Mucosa of descending colon (tissue), 3 donors: ENCODE measurements around the gene PCGF1. TPM values are rescaled to one million over a fixed set of nuclear protein-coding genes. Genes with fewer than 3 reads are reported as not detected.
A peak's percentile ranks its signal among the peaks of the same experiment; 100 is the strongest.

ENCODE experiments used
- ATAC-seq: fragments of 200-7000 bp; cut with Tn5 transposase; one replicate; pipeline ENCODE4 v1.9.1; 2020; ENCODE audit warnings: mild to moderate bottlenecking, moderate library complexity
- DNase-seq, 3 donors: peaks; one replicate each; pipeline ENCODE4 v3.0.0-alpha.2; 2020
- H3K36me3 ChIP-seq: fragments of 200-600 bp; one replicate; pipeline ENCODE4 v1.8.0; 2021; ENCODE audit warnings: low read depth, mild to moderate bottlenecking
- H3K4me1 ChIP-seq: fragments of 200-600 bp; one replicate; pipeline ENCODE4 v1.8.0; 2021; ENCODE audit warnings: low read depth, mild to moderate bottlenecking
- H3K4me3 ChIP-seq: fragments of 200-600 bp; one replicate; pipeline ENCODE4 v1.8.0; 2021; ENCODE audit warnings: mild to moderate bottlenecking
- H3K9me3 ChIP-seq: fragments of 200-600 bp; one replicate; pipeline ENCODE4 v1.8.0; 2021; ENCODE audit warnings: mild to moderate bottlenecking
- CTCF ChIP-seq: fragments of 200-600 bp; IDR thresholded peaks from one replicate; pipeline ENCODE4 v1.8.0; 2022; ENCODE audit warnings: antibody characterized with exemption, mild to moderate bottlenecking
- intact Hi-C, 2 donors: fragments of 100-400 bp; cut with DNase I in 1 of 2; cut with micrococcal nuclease in 1 of 2; formaldehyde crosslinking; loops; one replicate each; pipeline versions ENCODE4 v1.11.0 to v1.11.1; 2022; cut with DNase I, micrococcal nuclease
- total RNA-seq, 3 donors: library from RNA; stranded (reverse); fragmentation: NEBNext Ultra II Directional in 2 of 3; extraction: Animal tissue kit (Norgen Biotek cat#: 25700) in 2 of 3; gene quantifications; one replicate each; pipeline versions ENCODE4 v1.2.1 to v1.2.4, GENCODE V29; 2021 to 2023
- donor health status: DM: no; HTN: no; CAD: no; lungs with moderate emphysema.
- donor health status: DM: no; HTN: no; CAD: no.
- donor health status: DM: no; HTN: yes; CAD: no.

Gene PCGF1
- total RNA-seq, 3 donors from 2014 or later = 20.3 to 29.1 (median 22.3) TPM

- DNase-seq (no peak), ATAC-seq (no peak)
- H3K9me3 ChIP-seq = no peaks in the 10 kb centered on the region
- H3K4me3 ChIP-seq = no peak overlapping the region
- peaks cover 11% of the 10 kb centered on the region for H3K4me1 ChIP-seq
- H3K36me3 ChIP-seq = no peaks in the 10 kb centered on the region
- intact Hi-C loops = no loop called here
- no peak for TF ChIP-seq CTCF
Measured at GRCh38 chr2:74526649-74527230, 19.2 kb upstream of the PCGF1 start.

- Histone ChIP-seq H3K4me3 (no peak within 1 kb of the TSS), H3K9me3 (no peaks in the 10 kb centered on the region), H3K36me3 (no peaks in the 10 kb centered on the region), H3K4me1 (peaks cover 11% of the 10 kb centered on the region)
- intact Hi-C loops = no loop called here
- no peak for TF ChIP-seq CTCF
- DNase-seq = peak in 1 of 3 donors; percentile 84
- ATAC-seq = peak; percentile 60
Measured at GRCh38 chr2:74525717-74526648, 18.5 kb upstream of the PCGF1 start, which contains the start of gene DQX1. Gene DQX1 (minus strand): TSS chr2:74526231. CDS start chr2:74525729, 502 bp downstream.

DNA sequence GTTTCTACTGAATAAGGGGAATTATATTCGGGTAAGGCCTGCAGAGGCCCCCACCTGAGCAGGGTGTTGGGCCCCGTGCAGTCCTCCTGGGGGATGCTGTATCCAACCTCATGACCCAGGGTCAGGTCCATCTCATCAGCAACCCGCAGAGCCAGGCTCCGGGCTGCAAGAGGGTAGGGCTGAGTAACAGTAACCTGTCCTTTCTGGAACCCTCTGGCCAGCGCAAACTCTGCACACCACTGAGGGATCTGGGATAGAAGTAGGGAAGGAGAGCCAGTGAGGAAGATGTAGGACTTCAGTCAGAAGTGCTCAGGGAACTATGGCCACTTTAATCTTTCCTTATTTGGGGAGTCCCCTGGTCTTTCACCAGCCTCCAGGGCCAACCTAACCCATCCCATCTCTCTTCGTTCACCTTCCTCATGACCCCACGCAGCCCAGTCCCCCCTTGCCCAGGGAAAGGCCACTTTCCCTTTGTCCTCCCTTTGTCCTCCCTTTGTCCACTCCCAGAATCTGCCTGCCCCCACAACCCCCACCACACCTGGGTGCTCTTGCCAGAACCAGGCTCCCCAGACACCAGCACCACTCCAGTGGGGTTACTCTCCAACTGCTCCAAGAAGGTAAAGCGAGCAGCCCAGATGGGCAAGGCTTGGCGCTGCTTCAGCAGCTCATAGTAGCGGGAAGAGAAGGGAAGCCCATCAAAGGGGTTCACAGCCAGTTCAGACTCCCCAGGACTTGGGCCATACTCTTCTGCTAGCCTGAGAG lies 17.6 kb upstream of the PCGF1 start:
- Histone ChIP-seq H3K36me3 (no peaks in the 10 kb centered on the region), H3K4me3 (no peak overlapping the region), H3K4me1 (peaks cover 11% of the 10 kb centered on the region), H3K9me3 (no peaks in the 10 kb centered on the region)
- ATAC-seq (no peak), DNase-seq (no peak)
- no peak for TF ChIP-seq CTCF
- intact Hi-C loops = no loop called here

GRCh38 chr2:74524005-74524404 lies 16.5 kb upstream of the PCGF1 start:
- ATAC-seq (no peak), DNase-seq (no peak)
- no peak overlapping the region for H3K4me3 ChIP-seq
- no peaks in the 10 kb centered on the region for H3K36me3 ChIP-seq
- TF ChIP-seq CTCF = no peak
- intact Hi-C loops = no loop called here
- no peaks in the 10 kb centered on the region for H3K9me3 ChIP-seq
- H3K4me1 ChIP-seq = peaks cover 11% of the 10 kb centered on the region

- DNase-seq (no peak), ATAC-seq (no peak)
- no peaks in the 10 kb centered on the region for H3K4me1 ChIP-seq
- intact Hi-C loops = no loop called here
- TF ChIP-seq CTCF = no peak
- H3K36me3 ChIP-seq = no peaks in the 10 kb centered on the region
- H3K4me3 ChIP-seq = no peak overlapping the region
- no peaks in the 10 kb centered on the region for H3K9me3 ChIP-seq
Measured at GRCh38 chr2:74522516-74522915, 15.0 kb upstream of the PCGF1 start.
